ENCODE results near the gene AUNIP. TPM values are rescaled to one million over a fixed set of nuclear protein-coding genes. Genes with fewer than 3 reads are reported as not detected.

AUNIP gene
- total RNA-seq, 1 donor from 2014 or later, result 1.3 TPM

DNA sequence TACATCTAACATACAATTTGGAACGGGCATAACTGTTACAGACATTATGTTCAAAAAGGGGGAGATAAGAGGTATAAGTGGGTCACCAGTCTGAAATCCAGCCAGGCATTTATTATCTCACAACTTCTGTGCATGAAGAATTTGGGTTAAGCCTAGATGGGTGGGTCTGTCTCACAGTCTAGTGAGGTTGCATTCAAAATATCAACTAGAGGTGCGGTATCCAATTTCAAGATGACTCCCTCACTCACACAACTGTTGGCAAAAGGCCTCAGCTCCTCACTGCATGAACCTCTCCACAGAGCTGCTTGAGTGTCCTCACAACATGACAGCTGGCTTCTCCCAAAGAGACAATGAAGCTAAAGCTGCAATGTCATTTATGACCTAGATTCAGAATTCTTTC lies 4.7 kb downstream of the AUNIP start:
- DNase-seq, result no peak
- Mint-ChIP-seq H3K4me3 (ENCODE audit: unreplicated experiment) (no peak overlapping the region), H3K4me1 (ENCODE audit: low read depth, unreplicated experiment) (no peaks in the 10 kb centered on the region), H3K27ac (ENCODE audit: unreplicated experiment) (no peak overlapping the region), H3K27me3 (ENCODE audit: unreplicated experiment) (peaks cover 2% of the 10 kb centered on the region), H3K36me3 (ENCODE audit: unreplicated experiment) (no peaks in the 10 kb centered on the region), H3K9me3 (ENCODE audit: unreplicated experiment) (no peaks in the 10 kb centered on the region)
- TF ChIP-seq CTCF (IDR thresholded peaks at IDR 0.05; ENCODE audit: partially characterized antibody, unreplicated experiment), result no peak

- Mint-ChIP-seq H3K9me3 (ENCODE audit: unreplicated experiment) (no peaks in the 10 kb centered on the region), H3K27me3 (ENCODE audit: unreplicated experiment) (peaks cover 3% of the 10 kb centered on the region), H3K36me3 (ENCODE audit: unreplicated experiment) (no peaks in the 10 kb centered on the region), H3K4me3 (ENCODE audit: unreplicated experiment) (no peak overlapping the region), H3K4me1 (ENCODE audit: low read depth, unreplicated experiment) (no peaks in the 10 kb centered on the region), H3K27ac (ENCODE audit: unreplicated experiment) (no peak overlapping the region)
- no peak for TF ChIP-seq CTCF (IDR thresholded peaks at IDR 0.05; ENCODE audit: partially characterized antibody, unreplicated experiment)
- DNase-seq, result no peak
Observed at GRCh38 chr1:25848531-25848930, 10.7 kb downstream of the AUNIP start.

- Mint-ChIP-seq H3K9me3 (ENCODE audit: unreplicated experiment) (no peaks in the 10 kb centered on the region), H3K4me3 (ENCODE audit: unreplicated experiment) (no peak overlapping the region)
Observed at GRCh38 chr1:25847929-25848328, 11.3 kb downstream of the AUNIP start.

DNA sequence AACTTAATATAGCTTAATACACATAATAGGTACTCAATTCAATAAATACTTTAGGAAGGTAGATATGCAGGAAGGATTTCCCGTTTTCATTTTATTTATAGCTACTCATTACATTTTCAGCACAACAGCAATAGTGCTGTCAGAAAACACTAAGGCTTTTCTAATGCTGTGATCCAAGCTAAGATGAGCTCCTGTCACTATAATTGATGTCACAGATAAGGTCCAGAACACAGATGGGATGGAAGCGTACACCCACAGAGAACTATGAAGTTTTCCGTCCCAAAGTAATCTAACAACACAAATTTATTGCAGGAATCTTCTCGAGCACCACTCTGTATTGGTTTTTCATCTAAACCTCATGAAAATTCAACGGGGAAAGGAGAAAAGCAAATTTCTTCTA lies 13.6 kb downstream of the AUNIP start:
- H3K4me3 Mint-ChIP-seq (ENCODE audit: unreplicated experiment), result no peak overlapping the region
- no peaks in the 10 kb centered on the region for H3K9me3 Mint-ChIP-seq (ENCODE audit: unreplicated experiment)
- H3K36me3 Mint-ChIP-seq (ENCODE audit: unreplicated experiment), result no peaks in the 10 kb centered on the region
- no peak for TF ChIP-seq CTCF (IDR thresholded peaks at IDR 0.05; ENCODE audit: partially characterized antibody, unreplicated experiment)
- no peak for DNase-seq
- no peak overlapping the region for H3K27ac Mint-ChIP-seq (ENCODE audit: unreplicated experiment)
- H3K4me1 Mint-ChIP-seq (ENCODE audit: low read depth, unreplicated experiment), result no peaks in the 10 kb centered on the region
- H3K27me3 Mint-ChIP-seq (ENCODE audit: unreplicated experiment), result peaks cover 2% of the 10 kb centered on the region

More at GRCh38 chr1:25847929-25848328, 11.3 kb downstream of the AUNIP start:
- peaks cover 4% of the 10 kb centered on the region for H3K27me3 Mint-ChIP-seq (ENCODE audit: unreplicated experiment)
- no peak overlapping the region for H3K27ac Mint-ChIP-seq (ENCODE audit: unreplicated experiment)
- H3K4me1 Mint-ChIP-seq (ENCODE audit: low read depth, unreplicated experiment), result no peaks in the 10 kb centered on the region
- no peak for TF ChIP-seq CTCF (IDR thresholded peaks at IDR 0.05; ENCODE audit: partially characterized antibody, unreplicated experiment)
- no peak for DNase-seq
- H3K36me3 Mint-ChIP-seq (ENCODE audit: unreplicated experiment), result no peaks in the 10 kb centered on the region

- no peak for TF ChIP-seq CTCF (IDR thresholded peaks at IDR 0.05; ENCODE audit: partially characterized antibody, unreplicated experiment)
- no peak overlapping the region for H3K4me3 Mint-ChIP-seq (ENCODE audit: unreplicated experiment)
- no peaks in the 10 kb centered on the region for H3K36me3 Mint-ChIP-seq (ENCODE audit: unreplicated experiment)
- peaks cover 2% of the 10 kb centered on the region for H3K27me3 Mint-ChIP-seq (ENCODE audit: unreplicated experiment)
- no peaks in the 10 kb centered on the region for H3K9me3 Mint-ChIP-seq (ENCODE audit: unreplicated experiment)
- no peaks in the 10 kb centered on the region for H3K4me1 Mint-ChIP-seq (ENCODE audit: low read depth, unreplicated experiment)
- DNase-seq, result no peak
- H3K27ac Mint-ChIP-seq (ENCODE audit: unreplicated experiment), result no peak overlapping the region
Observed at GRCh38 chr1:25844536-25845337, 14.5 kb downstream of the AUNIP start.
